ENCODE results near the gene ACAD9.
"Not testable (repeated sequence)": the region's sequence is repeated elsewhere in the genome, so short reads cannot be mapped to it uniquely, and the experiment has no call there.

The ACAD9 gene

GRCh38 chr3:128863560-128863959 lies 15.9 kb upstream of the ACAD9 start:
- FAIRE-seq = no peak

DNA sequence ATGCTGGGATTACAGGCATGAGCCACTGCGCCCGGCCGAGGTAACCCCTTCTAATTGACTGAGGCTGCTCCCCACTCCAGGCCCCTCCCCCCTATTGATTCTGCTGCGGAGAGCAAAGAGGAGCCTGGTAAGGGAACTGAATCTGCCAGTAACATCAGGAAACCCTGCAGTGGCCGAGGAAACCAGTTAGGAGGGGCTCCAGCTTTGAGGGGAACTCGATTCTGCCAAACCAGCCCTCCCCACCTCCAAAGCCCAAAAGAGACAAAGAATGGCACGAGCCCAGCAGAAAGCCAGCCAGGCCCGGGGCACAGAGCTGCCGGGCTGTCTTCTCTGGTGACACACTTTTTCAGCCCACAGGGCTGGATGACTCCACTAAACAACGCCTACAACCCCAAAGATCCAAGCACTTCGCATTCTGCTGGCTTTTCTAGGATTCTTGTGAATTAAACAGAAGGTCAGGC lies 15.0 kb upstream of the ACAD9 start:
- FAIRE-seq = no peak

GRCh38 chr3:128864849-128865804 lies 14.3 kb upstream of the ACAD9 start:
- FAIRE-seq = not testable (repeated sequence)

DNA sequence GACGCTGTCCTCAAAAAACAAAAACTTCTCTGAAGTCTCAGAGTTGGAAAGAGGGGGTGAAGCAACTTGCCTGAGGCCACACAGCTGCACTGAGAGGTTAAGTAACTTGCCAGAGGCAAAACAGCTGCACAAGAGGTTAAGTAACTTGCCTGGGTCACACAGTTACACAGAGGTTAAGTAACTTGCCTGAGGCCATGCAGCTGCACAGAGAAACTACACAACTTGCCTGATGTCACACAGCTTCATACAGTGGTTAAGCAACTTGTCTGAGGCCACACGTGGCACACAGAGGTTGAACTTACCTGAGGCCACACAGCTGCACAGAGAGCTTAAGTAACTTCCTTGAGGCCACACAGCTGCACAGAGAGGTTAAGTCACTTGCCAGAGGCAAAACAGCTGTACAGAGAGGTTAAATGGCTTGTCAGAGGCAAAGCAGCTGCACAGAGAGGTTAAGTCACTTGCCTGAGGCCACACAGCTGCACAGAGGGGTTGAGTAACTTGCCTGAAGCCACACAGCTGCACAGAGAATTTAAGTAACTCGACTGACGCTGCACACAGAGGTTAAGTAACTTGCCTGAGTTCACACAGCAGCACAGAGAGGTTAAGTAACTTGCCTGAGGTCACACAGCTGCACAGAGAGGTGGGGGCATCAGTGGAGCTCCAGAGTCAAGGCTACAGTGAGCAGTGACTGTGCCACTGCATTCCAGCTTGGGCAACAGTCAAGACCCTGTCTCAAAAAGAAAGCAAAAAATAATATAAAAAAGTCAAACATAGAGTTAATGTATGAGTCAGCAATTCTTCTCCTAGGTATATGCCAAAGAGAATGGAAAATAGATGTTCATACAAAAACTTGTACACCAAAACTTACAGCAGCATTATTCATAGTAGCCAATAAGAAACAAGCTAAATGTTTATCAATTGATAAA lies 12.0 kb upstream of the ACAD9 start:
- FAIRE-seq = no peak

GRCh38 chr3:128870347-128870746 lies 9.1 kb upstream of the ACAD9 start:
- FAIRE-seq = no peak

DNA sequence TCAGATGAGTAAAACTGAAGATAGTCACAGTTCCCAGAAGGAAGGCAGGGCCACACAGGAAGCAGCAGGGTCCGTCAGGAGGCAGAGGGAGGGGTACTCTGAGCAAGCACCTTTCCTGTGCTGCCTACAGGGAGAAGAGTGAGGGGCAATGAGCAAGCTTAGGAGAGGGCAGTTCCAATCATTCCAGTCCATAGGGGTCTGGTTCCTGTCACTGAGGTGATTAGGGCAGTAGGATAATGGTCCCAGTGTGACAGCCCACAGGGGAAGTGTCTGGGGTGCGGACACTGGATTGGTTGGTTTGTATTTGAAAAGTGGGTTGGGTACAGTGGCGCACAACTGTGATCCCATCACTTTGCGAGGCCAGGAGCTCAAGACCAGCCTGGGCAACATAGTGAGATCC lies 7.1 kb upstream of the ACAD9 start:
- no peak for FAIRE-seq

DNA sequence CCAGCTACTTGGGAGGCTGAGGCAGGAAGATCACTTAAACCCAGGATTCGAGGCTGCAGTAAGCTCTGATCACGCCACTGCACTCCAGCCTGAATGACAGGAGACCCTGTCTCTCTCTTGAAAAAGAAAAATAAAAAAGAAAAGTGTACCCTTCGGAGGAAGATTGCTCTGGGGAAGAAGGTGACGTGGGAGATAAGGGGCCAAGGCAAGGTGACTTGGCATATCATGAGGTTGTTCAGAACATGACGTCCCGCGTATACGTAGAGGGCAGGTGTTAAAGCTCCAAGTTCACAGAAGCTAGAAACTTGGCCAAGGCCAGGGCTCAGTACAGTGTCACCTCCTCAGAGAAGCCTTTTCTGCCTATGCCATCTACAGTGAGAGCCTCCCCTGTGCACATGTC lies 6.7 kb upstream of the ACAD9 start:
- FAIRE-seq = no peak

DNA sequence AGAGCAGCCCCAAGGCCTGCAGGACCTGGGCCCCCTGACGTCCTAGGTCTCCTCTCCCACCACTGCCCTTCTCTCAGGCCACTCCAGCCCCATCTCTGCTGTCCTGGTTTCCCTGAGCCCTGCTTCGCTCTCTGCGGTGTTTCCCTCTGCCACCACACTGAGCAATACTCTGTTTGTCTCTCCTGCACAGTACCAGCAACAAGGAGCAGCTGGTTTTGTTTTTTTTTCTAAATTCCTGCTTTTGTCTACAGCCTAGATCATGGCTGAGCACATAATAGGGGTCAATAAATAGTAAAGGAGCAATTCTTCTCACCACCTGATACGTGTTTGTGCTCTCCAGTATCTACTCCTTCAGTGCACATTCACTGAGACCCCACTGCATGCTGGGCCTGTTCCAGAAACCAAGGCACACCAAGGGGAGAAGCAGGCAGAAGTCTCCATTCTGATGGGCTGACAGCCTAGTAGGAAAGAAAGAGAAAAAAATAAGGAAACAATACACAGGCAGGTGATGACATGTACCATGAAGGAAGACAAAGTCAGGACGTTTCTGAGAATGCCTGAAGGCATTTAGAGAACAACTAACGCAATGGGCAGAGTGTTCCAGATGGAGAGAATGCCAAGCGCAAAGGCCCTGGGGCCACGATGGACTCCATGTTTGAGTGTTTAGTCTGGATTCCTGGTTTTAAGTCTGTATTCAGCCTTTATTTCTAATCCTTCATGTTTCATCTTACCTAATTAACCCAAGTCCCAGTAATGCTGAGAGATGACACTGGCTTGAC lies 6.0 kb upstream of the ACAD9 start:
- FAIRE-seq = no peak

DNA sequence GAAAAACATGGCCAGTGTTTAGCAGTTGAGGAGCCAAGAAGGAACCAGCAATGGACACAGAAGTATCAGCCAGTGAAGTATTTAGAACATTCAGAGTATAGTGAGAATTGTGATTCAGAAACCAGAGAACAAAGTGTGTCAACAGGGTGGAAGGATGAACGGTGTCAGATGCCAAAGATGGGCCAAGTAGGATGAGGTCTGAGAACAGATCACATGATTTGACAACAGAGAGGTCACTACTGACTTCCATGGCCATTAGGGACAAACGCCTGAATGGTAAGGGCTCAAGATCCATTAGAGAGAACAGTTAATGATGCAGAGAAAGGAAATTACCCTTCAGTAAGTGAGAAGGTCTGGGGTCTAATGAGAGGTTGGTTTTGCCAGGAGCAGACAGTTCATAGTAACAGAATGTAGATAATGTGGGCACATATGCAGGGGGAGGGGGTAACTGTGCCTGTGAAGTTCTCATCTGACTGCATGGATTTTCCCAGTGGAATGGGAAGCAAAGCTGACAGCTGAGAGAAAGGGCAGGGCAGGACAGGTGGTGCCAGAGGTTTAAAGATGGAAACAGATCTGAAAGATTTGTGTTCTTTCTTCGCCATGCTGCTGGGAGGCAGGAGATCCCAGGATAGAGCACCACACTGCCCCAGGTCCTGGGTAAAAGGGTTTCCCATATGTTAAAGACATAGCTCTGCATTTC lies 4.8 kb upstream of the ACAD9 start:
- FAIRE-seq = no peak

DNA sequence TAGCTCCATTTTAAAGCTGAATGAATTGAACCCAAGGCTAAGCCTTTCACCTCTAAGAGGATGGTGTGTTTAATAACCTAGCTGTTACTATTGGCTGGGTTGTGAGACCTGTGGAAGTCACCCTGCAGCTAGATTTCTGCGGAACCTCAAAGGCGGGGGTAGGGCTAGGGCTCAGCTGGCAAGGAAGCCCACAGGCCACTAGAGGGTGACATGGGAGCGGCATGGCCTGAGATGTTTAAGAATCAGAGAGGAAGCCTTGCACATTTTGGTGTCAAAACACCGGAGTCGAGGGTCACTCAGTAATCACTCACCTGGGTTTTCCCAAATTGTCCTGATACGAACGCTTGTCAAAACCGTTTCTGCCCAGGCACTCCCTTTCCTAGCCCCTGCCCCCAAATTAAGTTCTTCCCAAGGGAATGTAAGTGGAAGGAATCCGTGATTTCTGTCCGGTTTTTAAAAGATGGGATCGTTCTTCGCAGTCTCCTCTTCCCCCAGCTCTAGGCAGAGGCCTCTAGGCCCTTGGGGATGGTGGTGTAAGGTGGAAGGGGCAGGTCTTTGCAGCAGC lies 3.8 kb upstream of the ACAD9 start:
- no peak for FAIRE-seq

DNA sequence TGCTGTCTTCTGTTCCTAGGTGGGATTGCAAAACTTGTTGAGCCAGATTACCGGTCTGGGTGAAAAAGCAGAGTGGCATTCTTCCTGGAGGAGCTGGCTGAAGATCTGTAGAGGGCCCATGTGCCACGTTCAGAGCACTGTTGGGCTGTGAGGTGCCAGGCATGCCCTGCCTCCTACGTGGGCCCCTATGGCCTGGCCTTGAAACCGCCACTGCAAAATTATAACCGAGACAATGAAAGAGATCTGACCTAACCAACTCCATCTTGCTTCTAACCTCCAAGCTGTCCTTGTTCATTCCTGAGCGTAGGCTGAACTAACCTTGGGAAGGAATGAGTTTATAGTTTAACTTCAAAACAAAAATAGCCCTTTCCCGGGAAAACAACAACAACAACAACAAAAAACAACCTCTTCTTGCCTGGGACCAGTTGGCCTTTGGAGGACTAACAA lies 1.4 kb upstream of the ACAD9 start:
- no peak for FAIRE-seq

DNA sequence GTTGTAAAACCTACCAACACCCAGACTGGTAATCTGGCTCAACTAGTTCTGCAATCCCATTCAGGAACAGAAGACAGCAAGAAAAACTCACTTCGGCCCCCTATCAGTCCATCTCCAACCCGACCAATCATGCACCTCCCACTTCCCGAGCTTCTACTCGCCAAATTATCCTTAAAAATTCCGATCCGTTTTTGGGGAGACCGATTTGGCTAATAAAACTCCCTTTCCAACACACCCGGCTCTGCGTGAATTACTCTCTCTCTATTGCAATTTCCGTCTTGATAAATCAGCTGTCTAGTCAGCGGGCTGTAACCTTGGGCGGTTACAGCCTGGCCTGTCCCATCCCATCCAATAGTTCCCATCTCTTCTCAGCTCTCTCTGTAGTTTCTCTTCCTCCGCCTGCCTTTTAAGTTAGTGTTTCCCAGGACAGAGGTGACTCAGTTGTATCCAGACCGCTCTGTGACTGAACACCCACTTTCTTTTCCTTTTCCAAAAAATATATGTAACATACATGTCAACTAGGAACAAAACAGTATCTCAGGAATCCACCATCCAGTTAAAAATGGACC lies 780 bp upstream of the ACAD9 start:
- FAIRE-seq = no peak

DNA sequence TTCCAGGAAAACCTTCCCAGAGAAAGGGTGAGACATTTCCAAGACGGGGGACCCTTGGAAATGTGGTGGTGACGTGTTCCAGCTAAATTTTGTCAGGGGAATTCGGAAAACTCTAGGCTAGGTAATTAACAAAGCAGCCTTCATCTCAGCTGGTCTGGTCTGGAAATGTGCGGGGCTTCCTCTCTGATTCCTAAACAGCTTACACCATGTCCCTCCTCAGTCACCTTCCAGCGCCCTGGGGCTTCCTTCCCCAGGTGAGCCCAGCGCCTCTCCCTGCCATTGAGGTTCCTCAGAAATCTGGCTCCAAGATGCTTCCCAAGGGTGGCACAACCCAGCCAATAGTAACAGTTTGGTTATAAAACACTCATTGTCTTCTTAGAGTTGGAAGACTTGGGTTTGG lies 571 bp downstream of the ACAD9 start:
- no peak for FAIRE-seq

DNA sequence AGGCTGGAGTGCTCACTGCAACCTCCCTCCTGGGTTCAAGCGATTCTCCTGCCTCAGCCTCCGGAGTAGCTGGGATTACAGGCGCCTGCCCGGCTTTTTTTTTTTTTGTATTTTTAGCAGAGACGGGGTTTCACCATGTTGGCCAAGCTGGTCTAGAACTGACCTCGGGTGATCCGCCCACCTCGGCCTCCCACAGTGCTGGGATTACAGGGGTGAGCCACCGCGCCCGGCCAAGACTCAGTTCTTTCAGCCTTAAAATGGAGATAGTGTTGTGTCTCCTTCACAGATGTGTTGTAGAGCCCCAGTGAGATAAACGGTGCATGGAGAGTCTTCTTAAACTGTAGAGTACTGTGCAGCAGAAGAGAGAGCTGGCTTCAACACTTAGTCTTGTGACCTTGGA lies 1.0 kb downstream of the ACAD9 start:
- not testable (repeated sequence) for FAIRE-seq

- FAIRE-seq = no peak
These were observed 2.2 kb downstream of the ACAD9 start for GRCh38 chr3:128881576-128881975.

DNA sequence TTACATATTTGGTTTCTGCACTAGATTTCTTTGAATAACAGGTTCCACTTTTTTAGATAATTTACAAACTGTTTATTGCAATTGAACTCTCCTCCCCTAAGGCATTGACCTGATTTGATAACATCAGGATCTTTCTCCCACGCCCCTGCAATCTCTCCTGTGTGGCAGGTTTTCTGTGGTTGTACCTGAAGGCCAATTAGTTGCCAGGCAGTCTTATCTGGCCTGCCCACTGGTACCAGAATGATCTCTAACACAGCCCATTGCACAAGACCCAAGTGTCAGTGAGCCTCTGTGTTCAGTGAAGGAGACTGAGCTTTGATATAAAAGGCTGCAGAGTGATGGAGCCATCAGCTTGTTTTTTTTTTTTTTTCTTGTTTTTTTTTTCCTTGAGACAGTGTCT lies 3.3 kb downstream of the ACAD9 start:
- no peak for FAIRE-seq

DNA sequence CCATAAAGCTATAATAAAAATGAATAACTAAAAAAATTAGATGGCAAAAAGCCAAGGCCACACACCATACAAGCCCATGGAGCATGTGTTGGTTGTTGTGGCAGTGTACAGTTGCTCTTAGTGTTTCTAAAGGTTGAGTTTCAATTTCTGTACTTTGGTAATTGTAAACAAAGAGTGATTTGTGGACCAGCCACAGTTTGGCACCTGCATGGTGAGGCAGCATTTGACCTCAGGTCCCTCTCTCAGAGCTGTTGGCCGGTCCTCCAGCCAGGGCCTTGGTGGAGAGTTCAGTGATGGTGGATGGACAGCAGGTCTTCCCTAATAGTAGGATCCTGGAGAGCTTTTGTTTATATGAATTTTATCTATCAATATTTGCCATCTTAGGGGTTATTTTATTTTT lies 5.6 kb downstream of the ACAD9 start:
- no peak for FAIRE-seq

- FAIRE-seq = no peak
These were observed 9.9 kb downstream of the ACAD9 start for GRCh38 chr3:128889139-128889894.

DNA sequence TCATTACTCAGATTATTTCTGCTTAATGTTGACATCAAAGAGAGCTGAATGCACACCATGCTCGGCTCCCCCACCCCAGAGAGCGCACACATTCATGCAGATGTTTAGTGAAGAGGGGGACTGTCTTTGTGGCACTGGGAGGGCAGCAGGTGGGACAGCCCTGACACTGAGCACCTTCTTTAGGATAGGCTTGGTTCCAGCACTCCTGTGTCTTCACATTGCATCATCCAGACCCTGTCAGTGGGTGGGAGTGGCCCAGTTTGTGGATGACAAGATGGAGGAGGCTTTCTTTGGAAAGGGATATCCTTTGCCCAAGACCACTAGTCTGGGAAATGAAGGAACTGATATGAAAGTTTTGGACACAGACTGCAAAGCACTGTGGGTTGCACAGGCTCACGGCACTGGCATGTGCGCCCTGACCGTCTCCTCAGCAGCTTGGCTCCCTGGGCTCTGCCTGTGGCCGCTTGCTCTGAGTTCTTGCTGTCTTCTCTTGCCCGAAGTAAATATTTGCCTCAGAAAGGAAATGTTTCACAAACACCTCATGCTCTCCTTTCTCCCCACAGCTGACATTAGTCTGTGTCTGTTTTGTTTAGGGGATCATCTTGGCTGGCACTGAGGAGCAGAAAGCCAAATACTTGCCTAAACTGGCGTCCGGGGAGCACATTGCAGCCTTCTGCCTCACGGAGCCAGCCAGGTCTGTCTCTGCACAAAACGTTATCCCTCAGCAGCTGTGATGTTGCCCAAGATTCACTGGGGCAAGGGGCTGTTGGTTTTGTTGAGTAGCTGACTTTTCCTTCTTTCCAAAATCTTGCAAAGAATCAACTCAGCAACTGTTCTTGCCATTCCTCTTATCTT lies 16.6 kb downstream of the ACAD9 start:
- no peak for FAIRE-seq

DNA sequence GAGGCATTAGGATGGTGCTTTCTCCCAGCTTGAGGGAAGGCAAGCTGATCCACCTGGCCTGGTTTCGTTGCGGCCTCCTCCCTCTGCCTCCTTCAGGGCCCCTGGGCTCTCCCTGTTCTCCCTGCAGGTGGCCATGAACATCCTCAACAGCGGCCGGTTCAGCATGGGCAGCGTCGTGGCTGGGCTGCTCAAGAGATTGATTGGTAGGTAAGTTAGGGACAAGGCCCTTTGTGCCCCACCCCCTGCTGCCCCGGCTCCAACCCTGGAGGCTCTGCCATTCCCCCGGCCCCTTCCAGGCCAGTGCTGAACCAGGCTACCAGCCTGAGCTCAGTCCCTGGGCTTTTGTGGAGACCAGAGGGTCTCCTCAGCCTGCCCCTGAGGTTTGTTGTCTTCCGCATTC lies 23.0 kb downstream of the ACAD9 start:
- FAIRE-seq = no peak
